Neural crest cell (in vitro differentiated cells): Measurements from ENCODE around the gene TSFM. TPM values are rescaled to one million over a fixed set of nuclear protein-coding genes. Genes with fewer than 3 reads are reported as not detected.

Experiments
- DNase-seq: peaks from one replicate; pipeline ENCODE4 v3.0.0; 2021; ENCODE audit warnings: low read depth, mixed read lengths, low spot score
- H3K27ac Mint-ChIP-seq: one replicate; pipeline ENCODE4 v1.8.0; 2021; ENCODE audit warnings: mild to moderate bottlenecking, mixed read lengths; ENCODE audit not compliant: unreplicated experiment
- H3K27me3 Mint-ChIP-seq: 2 replicates; pipeline ENCODE4 v1.8.0; 2021; ENCODE audit warnings: low read depth, mild to moderate bottlenecking, mixed read lengths
- H3K36me3 Mint-ChIP-seq: 2 replicates; pipeline ENCODE4 v1.8.0; 2021; ENCODE audit warnings: low read depth, mild to moderate bottlenecking, mixed read lengths
- H3K4me1 Mint-ChIP-seq: 2 replicates; pipeline ENCODE4 v1.8.0; 2021; ENCODE audit warnings: mixed read lengths
- H3K4me3 Mint-ChIP-seq: one replicate; pipeline ENCODE4 v1.8.0; 2021; ENCODE audit warnings: mild to moderate bottlenecking, mixed read lengths
- H3K9me3 Mint-ChIP-seq: 2 replicates; pipeline ENCODE4 v1.8.0; 2021; ENCODE audit warnings: mixed read lengths
- CTCF ChIP-seq: fragments of 200-600 bp; sonication (generic); conservative IDR thresholded peaks from 2 replicates; pipeline ENCODE4 v1.5.0; 2021; ENCODE audit warnings: antibody characterized with exemption, mild to moderate bottlenecking
- total RNA-seq: library from RNA; stranded (reverse); gene quantifications from 2 replicates; pipeline ENCODE4 v1.2.1, GENCODE V29; 2021

The TSFM gene
- total RNA-seq, 1 donor from 2014 or later: 32.3 TPM

- Mint-ChIP-seq H3K36me3 (peaks cover 7% of the 10 kb centered on the region), H3K27me3 (peaks cover 92% of the 10 kb centered on the region), H3K4me1 (peaks cover 10% of the 10 kb centered on the region), H3K27ac (no peak overlapping the region), H3K9me3 (no peaks in the 10 kb centered on the region), H3K4me3 (no peak overlapping the region)
- no peak for TF ChIP-seq CTCF
- no peak for DNase-seq
Measured at GRCh38 chr12:57764662-57765002, 18.0 kb upstream of the TSFM start.

GRCh38 chr12:57765003-57765697 lies 17.4 kb upstream of the TSFM start:
- Mint-ChIP-seq H3K27ac (no peak overlapping the region), H3K4me1 (peaks cover 10% of the 10 kb centered on the region), H3K27me3 (peaks cover 87% of the 10 kb centered on the region), H3K4me3 (peak overlapping the region; percentile 49), H3K9me3 (no peaks in the 10 kb centered on the region), H3K36me3 (peaks cover 7% of the 10 kb centered on the region)
- peak; percentile 48 for TF ChIP-seq CTCF
- DNase-seq: no peak

- Mint-ChIP-seq H3K27ac (no peak overlapping the region), H3K4me1 (peaks cover 11% of the 10 kb centered on the region), H3K27me3 (peaks cover 81% of the 10 kb centered on the region), H3K4me3 (peak overlapping the region; percentile 73), H3K9me3 (no peaks in the 10 kb centered on the region), H3K36me3 (peaks cover 10% of the 10 kb centered on the region)
- DNase-seq: no peak
- no peak for TF ChIP-seq CTCF
Measured at GRCh38 chr12:57765698-57766463, 16.7 kb upstream of the TSFM start.

GRCh38 chr12:57766464-57767304 lies 15.9 kb upstream of the TSFM start, which contains the start of gene CYP27B1:
Gene CYP27B1 (minus strand): TSS chr12:57767078. CDS start chr12:57767041, 37 bp downstream.
- Mint-ChIP-seq H3K27me3 (peaks cover 76% of the 10 kb centered on the region), H3K27ac (no peak within 1 kb of the TSS), H3K4me3 (peak within 1 kb of the TSS; percentile 73), H3K9me3 (no peaks in the 10 kb centered on the region), H3K4me1 (peaks cover 19% of the 10 kb centered on the region), H3K36me3 (peaks cover 10% of the 10 kb centered on the region)
- TF ChIP-seq CTCF: no peak
- DNase-seq: no peak

GRCh38 chr12:57767305-57767698 lies 15.3 kb upstream of the TSFM start:
- peaks cover 22% of the 10 kb centered on the region for H3K4me1 Mint-ChIP-seq
- no peak overlapping the region for H3K27ac Mint-ChIP-seq
- H3K9me3 Mint-ChIP-seq: no peaks in the 10 kb centered on the region
- no peak overlapping the region for H3K4me3 Mint-ChIP-seq
- peaks cover 73% of the 10 kb centered on the region for H3K27me3 Mint-ChIP-seq
- no peak for DNase-seq
- peaks cover 10% of the 10 kb centered on the region for H3K36me3 Mint-ChIP-seq
- TF ChIP-seq CTCF: no peak
